ENCODE results near the gene ADNP2.

Gene ADNP2, protein sequence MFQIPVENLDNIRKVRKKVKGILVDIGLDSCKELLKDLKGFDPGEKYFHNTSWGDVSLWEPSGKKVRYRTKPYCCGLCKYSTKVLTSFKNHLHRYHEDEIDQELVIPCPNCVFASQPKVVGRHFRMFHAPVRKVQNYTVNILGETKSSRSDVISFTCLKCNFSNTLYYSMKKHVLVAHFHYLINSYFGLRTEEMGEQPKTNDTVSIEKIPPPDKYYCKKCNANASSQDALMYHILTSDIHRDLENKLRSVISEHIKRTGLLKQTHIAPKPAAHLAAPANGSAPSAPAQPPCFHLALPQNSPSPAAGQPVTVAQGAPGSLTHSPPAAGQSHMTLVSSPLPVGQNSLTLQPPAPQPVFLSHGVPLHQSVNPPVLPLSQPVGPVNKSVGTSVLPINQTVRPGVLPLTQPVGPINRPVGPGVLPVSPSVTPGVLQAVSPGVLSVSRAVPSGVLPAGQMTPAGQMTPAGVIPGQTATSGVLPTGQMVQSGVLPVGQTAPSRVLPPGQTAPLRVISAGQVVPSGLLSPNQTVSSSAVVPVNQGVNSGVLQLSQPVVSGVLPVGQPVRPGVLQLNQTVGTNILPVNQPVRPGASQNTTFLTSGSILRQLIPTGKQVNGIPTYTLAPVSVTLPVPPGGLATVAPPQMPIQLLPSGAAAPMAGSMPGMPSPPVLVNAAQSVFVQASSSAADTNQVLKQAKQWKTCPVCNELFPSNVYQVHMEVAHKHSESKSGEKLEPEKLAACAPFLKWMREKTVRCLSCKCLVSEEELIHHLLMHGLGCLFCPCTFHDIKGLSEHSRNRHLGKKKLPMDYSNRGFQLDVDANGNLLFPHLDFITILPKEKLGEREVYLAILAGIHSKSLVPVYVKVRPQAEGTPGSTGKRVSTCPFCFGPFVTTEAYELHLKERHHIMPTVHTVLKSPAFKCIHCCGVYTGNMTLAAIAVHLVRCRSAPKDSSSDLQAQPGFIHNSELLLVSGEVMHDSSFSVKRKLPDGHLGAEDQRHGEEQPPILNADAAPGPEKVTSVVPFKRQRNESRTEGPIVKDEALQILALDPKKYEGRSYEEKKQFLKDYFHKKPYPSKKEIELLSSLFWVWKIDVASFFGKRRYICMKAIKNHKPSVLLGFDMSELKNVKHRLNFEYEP

DNA sequence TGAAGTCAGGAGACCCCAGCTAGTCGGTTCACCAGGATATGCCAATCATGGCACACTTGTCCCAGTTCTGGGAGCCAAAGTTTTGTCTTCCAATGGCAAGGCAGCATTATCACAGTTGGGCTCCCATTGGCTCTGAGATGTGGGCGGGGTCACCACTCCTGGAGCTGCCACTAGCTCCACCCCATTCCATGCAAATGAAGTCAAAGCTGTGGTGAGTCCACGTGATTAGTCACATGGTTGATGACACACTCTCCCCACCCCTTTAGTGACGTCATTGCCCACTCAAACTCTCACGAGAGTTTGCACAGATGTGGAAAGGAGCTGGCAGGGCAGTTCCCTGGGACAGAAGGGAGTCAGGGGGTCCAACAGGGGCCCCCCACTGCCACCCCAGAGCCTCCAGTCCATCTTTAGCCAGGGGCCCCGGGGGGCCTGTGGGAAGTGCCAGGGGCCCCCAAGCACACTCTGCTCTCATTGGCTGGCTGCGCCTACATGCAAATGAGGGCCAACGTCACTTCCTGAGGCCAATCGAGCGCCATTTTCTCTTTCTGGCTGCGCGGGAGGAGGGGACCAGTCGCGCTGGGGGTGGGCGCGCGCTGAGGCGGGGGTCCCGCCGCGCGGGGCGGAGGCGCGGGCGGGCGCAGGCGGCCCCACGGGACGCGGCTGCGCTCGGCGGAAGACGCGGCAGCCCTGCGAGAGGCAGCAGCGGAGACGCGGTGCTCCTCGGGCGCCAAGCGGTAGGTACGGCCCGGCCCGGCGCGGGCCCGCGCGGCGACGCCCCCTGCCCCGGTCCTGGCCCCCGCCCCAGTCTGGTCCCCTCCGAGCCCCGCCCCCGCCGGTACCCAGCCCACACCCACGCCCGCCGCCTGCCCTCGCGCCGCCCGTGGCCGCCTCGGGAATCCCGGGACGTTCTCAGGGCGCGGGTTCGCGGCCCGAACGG, at the start of gene ADNP2:
TSS of gene ADNP2 (plus strand) at position 524 of the 937 bp plus-strand sequence. CDS start 8,281 bp downstream, outside the sequence.
- peak; percentile 93 to 94 for DNase-seq

DNA sequence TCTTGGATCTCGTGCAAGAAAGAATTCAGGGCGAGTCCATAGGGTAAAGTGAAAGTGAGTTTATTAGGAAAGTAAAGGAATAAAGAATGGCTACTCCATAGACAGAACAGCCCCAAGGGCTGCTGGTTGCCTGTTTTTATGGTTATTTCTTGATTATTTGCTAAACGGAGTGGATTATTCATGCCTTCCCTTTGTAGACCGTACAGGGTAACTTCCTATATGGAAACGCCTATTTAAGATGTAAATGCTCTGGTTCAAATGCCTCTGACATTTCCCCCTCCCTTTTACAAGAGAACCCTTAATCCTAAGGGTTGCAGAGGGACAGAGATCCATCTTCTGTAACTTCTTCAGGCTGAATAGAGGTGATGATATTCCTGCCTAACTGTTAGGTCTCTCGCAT, 49.1 kb upstream of the ADNP2 start:
- no peak for DNase-seq

DNA sequence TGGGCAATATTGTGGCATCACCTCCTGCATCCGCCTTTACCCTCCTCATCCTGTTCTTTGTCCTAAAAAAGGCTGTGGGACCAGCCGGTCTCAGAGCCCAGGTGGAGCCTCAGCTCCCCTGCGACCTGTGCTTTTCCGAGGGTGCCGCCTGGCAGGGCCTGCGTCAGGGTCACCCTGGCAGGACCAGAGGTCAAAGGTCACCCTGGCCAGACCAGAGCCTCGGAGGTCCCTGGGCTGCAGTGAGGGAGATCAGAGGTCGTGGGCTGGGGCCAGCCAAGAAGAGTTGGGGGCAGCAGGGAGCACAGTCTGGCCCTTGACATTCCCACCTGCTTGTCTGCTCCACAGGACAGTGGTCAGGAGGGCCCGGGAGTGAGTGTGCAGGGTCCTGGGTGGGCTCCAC, 43.4 kb upstream of the ADNP2 start:
- DNase-seq: no peak

DNA sequence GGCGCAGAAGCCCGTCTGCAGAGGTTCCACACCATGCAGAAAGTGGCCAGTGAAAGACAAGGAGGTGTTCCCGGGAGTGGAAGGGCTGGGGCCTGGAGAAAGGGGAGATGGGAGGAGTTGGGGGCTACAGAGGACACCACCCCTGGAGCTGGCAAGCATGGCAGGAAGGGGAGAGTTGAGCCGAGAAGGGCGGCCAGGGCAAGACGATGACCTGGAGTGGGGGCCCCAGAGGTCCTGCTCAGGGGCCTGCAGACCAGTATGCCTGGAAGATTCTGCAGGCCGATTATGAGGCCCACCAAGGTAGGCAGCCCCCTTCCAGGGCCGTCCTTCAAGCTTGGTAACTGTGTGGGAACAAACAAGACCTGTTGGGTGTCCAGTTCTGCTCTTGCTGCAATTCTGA, 41.7 kb upstream of the ADNP2 start:
- DNase-seq: no peak

DNA sequence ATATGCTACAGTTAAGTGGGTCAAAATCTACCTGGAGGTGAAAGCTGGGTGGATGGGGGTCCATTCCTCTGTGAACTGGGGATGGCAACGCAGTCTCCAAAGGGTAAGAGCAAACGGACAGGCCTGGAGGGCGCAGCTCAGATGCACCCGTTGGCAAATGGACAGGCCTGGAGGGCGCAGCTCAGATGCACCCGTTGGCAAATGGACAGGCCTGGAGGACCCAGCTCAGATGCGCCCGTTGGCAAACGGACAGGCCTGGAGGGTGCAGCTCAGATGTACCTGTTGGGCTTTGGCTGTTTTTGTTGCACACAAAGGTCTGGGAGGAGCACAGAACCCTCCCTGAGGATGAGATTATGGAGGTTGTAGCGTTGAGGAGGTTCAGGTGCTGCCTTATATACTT, 41.2 kb upstream of the ADNP2 start:
- DNase-seq: no peak

DNA sequence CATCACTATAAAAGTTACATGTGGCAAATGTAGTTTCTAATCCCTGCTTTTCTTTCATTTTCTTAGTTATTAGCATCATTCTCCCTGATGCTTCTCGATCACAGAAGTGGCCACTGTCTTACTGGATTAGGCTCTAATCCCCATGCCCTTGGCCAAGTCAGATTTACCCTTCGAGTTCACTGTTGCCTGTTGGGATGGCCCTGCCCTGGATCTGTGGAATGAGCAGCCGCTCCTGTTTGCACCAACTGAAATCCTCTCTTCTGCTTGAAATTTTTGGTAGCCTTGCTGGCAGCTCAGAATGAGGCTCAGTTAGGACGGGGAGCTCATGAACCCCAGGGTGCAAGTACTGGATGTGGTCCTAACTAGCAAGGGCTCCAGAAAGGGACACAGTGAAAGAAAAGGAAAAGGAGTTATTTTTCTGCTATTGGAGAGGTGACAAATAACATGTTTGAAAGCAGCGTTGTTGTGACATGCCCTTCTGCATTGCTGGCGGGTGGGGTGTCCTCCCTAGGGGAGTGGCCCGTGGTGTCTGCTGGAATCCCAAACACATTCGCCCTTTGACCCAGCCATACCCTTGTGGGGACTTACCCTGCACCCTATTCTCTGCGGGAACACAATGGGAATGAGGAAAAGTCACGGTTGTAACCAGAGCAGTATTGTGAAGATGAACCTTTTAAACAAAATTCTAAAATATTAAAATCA, 40.3 kb upstream of the ADNP2 start:
- DNase-seq: no peak

DNA sequence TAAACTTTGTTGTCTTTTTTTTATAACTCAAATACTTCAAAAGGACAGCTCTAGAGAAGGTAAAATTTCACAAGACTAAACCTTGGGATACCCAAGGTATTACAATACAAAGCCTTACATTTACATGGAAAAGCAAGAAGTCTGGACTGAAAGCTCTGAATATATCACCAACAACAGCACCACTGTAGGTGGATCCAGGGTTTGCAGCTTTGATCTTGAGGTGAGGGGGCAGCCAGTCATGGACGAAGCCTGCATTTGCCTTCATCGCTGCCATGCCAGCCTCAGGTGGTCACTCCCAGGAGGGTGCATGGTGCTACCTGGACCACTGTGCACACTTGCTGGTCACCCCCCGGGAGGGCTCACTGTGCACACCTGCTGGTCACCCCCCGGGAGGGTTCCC, 38.2 kb upstream of the ADNP2 start:
- no peak for DNase-seq

DNA sequence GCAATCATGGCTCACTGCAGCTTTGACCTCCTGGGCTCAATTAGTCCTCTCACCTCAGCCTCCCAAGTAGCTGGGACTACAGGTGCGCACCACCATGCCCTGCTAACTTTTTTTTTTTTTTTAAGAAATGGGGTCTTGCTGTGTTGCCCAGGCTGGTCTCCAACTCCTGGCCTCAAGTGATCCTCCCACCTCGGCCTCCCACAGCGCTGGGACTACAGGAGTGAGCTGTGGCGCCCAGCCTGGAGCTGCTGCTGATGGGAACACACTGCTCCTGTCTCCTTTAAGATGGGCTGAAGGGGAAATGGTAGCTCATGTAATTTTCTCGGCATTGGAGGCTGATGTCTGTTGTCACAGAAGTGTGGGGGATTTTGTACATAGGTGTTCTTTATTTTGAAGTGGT, 34.9 kb upstream of the ADNP2 start:
- no peak for DNase-seq

DNA sequence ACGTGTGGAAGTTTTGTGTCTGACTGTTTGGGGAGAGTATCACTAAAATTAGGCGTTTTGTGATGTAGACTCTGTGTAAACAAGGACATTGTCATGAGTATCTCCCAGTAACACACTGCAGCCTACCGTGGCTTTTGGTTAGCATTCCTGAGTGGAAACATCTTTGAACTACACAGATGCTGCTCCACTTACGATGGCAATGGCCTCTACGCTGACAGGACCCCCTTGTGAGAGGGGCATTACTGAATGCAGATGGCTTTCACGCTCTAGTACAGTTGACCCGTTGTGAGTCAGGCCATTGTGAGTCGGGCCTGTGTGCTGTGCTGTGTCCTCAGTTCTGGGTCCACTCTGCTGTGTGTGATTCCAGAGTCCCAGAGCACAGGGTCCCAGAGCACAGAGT, 34.4 kb upstream of the ADNP2 start:
- no peak for DNase-seq

DNA sequence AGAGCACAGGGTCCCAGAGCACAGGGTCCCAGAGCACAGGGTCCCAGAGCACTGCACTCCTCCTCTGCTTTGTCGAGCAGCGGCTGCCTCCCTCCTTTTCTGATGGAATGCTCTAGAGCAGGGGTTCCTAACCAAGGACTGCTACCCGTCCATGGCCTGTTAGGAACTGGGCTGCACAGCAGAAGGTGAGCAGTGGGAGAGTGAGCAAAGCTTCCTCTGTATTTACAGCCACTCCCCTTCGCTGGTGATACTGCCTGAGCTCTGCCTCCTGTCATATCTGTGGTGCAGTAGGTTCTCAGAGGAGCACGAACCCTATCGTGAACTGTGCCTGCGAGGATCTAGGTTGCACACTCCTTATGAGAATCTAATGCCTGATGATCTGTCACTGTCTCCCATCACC, 33.1 kb upstream of the ADNP2 start:
- no peak for DNase-seq

DNA sequence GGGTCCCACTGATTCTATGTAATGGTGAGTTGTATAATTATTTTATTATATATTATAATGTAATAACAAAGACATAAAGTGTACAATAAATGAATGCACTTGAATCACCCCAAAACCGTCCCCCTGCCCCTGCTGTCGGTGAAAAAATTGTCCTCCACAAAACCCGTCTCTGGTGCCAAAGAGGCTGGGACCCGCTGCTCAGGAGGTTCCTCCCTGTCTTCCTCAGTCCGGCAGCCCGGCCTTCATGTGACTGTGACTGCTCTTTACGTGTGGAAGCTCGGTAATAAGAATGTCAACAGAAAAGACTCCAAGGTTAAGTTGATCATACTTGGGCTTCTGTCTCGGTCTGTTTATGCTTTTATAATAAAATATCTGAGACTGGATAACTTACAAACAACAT, 32.7 kb upstream of the ADNP2 start:
- DNase-seq: no peak

DNA sequence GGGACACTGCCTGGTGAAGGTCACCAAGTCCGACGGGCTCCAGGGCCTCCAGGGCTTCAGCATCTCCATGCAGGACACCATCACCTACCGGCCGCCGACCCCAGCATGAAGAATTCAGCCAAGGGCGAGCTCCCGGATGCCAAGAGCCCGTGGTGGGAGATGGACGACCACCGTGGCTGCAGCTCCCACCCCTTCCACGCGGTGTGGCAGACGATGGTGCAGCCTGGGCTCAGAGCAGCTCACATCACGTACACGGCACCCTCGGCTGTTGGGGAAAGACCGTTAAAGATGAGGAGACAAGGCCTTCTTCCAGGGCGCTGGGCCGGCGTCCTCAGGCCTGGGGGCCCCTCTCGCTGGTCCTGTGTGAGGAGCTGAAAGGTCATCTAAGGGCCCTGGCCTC, 31.2 kb upstream of the ADNP2 start:
- DNase-seq: no peak

DNA sequence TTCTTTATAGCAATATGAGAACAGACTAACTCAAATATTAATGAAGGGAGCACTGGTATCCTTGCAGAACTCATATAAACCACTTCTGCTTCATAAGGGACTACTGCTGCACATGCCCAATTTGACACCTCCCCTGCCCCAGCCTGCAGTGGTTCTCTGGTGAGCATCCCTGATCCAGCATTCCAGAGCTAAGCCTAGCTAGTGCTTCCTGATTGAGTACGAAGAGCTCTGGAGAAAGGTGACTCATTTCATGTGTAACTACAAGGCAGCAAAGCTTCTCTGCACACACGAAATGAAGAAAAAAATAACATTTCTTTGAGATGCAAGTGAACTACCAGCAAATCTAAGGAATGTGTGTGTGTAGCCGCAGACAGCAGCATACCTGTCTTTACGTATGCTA, 22.8 kb upstream of the ADNP2 start:
- no peak for DNase-seq

DNA sequence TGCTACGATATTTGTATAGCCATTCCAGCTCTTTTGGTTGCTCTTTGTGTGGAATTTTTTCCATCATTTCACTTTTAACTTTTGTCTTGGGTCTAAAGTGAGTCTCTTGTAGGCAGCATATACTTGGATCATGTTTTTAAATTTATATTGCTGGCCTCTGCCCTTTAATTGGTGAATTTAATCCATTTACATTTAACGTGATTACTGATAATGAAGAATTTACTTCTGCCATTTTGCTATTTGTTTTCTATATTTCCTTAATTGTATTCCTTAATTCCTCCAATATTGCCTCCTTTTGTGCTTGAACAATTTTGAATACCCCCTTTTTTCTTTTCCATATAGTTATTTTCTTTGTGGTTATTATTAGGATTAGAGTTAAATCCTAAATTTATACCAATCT, 21.0 kb upstream of the ADNP2 start:
- no peak for DNase-seq

DNA sequence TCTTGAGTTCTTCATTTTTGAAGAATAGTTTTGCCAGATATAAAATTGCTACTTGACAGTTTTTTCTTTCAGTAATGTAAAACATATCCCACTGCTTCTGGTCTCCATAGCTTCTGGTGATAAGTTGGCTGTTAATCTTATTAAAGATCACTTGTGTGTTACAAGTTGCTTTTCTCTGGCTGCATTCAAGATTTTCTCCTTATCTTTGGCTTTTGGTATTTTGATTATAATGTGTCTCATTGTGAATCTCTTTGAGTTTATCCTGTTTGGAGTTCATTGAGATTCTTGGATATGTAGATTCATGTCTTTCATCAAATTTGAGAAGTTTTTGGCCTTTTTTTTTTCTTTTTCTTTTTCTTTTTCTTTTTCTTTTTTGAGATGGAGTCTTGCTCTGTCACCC, 20.2 kb upstream of the ADNP2 start:
- no peak for DNase-seq

DNA sequence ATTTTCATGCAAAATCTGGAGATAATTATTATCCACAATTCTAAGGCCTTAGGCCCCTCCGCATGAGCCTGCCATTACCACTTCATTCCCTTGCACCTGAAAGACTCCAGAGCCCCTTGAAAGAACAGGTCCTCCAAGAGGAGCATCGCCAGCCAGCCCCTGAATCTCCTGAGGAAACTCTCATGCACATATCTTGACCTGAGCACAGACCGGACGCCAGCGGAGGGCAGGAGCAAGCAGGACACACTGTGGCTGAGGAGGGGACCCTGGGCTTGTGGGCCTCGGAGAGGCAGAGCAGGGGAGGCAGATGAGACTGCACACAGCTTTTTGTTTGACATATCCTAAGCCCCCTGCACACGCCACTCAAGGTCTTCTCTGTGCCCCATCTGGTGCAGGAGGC, 13.6 kb upstream of the ADNP2 start:
- no peak for DNase-seq

DNA sequence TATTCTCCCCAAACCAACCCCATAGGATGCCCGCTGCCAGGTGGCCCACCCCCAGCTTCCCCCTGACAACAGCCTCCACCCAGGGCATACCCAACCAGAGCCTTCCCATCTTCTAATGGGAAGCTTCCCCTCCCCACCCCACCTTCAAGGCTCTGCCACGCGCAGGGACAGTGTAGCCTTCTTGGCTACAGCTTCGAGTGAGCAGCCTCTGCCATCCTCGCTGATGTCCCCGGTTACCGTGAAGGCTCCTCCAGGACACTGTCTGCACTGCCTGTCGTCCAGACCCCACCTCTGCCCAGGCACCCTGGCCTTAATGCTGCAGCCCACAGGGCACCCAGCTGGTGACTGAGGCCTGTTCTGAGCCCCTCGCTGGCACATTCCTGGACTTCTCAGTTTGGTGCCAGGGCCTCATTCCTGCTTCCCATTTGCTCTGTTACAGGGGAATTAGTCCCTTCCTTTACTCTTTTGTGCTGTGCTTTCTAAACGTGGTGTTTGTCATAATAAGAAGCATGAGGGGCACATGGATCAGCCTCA, 13.0 kb upstream of the ADNP2 start:
- no peak for DNase-seq

DNA sequence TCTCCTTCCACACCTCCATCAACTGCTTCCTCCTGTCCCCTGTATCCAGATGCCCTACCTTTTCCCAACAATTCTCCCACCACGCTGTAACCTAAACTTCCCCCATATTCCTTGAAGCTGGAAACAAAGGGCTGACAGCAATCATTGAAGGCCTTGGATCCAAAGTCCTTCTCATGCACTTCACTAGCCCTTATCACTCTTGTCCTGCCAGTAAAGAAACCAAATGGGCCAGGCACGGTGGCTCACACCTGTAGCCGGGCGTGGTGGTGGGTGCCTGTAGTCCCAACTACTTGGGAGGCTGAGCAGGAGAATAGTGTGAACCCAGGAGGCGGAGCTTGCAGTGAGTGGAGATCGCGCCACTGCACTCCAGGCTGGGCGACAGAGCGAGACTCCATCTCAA, 11.9 kb upstream of the ADNP2 start:
- no peak for DNase-seq

DNA sequence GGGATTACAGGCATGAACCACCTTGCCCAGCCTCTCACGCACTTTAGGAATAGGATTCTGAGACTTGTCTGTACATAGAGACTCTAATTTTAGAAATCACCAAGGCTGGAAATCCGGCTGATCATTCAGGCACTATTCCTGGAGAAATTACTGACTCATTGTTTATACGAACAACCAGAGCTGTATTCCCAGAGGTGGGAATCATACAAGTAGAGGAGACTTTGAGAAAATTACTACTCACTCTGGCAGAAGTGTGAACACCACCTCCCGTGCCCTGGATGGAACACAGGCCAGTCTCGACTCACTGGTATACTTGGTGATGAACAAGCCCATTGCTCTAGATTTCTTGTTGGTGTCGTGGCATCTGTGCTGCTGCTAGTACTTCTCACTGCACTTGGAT, 5.8 kb upstream of the ADNP2 start:
- DNase-seq: no peak

DNA sequence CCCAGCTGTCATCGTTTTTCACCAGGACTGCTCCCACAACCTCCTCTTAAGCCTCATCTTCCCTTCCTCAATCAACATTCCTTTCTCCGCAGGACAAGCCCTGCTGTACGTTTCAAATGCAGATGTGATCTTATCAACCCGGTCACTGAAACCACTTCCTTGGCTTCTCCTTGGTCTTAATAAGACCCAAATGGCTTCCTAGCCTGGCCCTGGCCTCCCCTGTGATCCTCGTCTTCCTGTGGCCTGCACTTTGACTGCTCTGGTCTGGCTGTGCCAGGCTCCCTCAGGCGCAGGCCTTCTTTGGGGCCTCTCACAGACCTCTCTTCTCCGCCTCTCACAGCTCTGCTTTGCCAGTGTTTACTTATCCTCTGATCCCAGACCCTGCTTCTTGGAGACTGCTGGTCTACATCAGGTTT, 4.7 kb upstream of the ADNP2 start:
- no peak for DNase-seq

DNA sequence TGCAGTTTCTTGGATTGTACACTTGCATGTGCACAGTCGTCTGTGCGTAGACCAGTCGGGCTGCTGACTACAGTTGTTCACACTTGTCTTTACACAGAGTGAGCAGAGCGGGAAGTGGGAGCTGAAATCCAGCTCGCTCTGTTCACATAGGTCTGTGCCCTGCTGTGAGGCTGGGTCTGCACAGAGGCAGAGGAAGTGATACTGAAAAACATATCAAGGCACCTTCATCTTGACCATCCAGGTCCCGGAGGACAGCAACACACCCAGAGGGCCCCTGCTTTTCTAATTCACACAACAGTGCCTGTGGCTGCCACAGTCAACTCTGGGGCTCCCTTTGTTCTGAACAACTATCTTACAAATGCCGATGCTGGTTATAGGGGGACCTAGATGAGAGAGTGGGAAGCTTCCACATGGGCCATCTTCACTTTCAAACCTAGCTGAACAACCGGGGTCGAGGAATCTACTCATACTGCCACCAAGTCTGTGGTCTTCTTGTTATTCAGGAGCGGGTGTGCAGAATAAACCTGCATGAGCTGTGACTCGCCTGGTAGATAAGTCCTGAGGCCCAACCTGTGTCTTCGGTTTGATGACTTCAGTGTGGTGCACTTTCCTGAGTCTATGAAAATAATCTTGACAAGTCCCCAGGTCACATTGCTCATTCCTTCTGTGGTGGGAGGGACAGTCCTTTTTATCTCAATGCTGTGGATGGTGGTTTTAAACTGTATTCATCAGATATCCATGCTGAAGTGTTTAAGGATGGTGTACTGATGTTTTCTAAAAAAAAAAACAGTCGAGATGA, 3.5 kb upstream of the ADNP2 start:
- DNase-seq: no peak

Data from CD4-positive, alpha-beta T cell treated with Interleukin-1 beta for 1 hour (primary cell).